ENCODE results near the gene STK4.

GRCh38 chr20:45067558-45067957 lies 101.2 kb downstream of the STK4 start:
- TF ChIP-seq POLR2A (IDR thresholded peaks at IDR 0.05) (no peak), CTCF (IDR thresholded peaks at IDR 0.05) (no peak)
